ENCODE measurements around the gene CDCA7L. TPM values are rescaled to one million over a fixed set of nuclear protein-coding genes. Genes with fewer than 3 reads are reported as not detected.

Gene CDCA7L
- total and polyA plus RNA-seq, 4 donors = 9.8 to 51.1 (median 21.5) TPM

GRCh38 chr7:21947946-21948345 is 2.2 kb upstream of the CDCA7L start:
- 35 to 58% methylated on average over 2 of the region's 2 CpGs for WGBS, 2 donors
- Histone ChIP-seq H3K4me1 (ENCODE audit: control insufficient read depth in 5 of 5, insufficient read depth in 5 of 5, low read length in 5 of 5) (peaks cover 0 to 31% (median 0%) of the 10 kb centered on the region in 5 donors), H3K27me3 (ENCODE audit: control insufficient read depth in 3 of 3, insufficient read depth in 3 of 3, low read length in 2 of 3) (peaks cover 0 to 4% (median 0%) of the 10 kb centered on the region in 3 donors), H3K27ac (ENCODE audit: low read depth in 1 of 2, low read length in 1 of 2) (no peak overlapping the region), H3K36me3 (ENCODE audit: control insufficient read depth in 4 of 4, insufficient read depth in 4 of 4, low read length in 4 of 4) (no peaks in the 10 kb centered on the region), H3K9me3 (ENCODE audit: control insufficient read depth in 4 of 4, insufficient read depth in 3 of 4, low read length in 3 of 4) (no peaks in the 10 kb centered on the region), H3K9ac (ENCODE audit: insufficient read depth in 1 of 2, low read length in 2 of 2) (no peak overlapping the region), H3K4me3 (no peak overlapping the region)
- TF ChIP-seq CTCF (IDR thresholded peaks at IDR 0.05; ENCODE audit: control extremely low read depth, extremely low read depth) = no peak
- DNase-seq = no peak
- no peak for ATAC-seq (ENCODE audit: insufficient read depth, low FRiP score)

GRCh38 chr7:21947056-21947455 is 1.4 kb upstream of the CDCA7L start:
- Histone ChIP-seq H3K4me3 (no peak overlapping the region), H3K36me3 (ENCODE audit: control insufficient read depth in 4 of 4, insufficient read depth in 4 of 4, low read length in 4 of 4) (no peaks in the 10 kb centered on the region), H3K4me1 (ENCODE audit: control insufficient read depth in 5 of 5, insufficient read depth in 5 of 5, low read length in 5 of 5) (peaks cover 0 to 38% (median 5%) of the 10 kb centered on the region in 5 donors), H3K27me3 (ENCODE audit: control insufficient read depth in 3 of 3, insufficient read depth in 3 of 3, low read length in 2 of 3) (peaks cover 0 to 4% (median 0%) of the 10 kb centered on the region in 3 donors), H3K9me3 (ENCODE audit: control insufficient read depth in 4 of 4, insufficient read depth in 3 of 4, low read length in 3 of 4) (no peaks in the 10 kb centered on the region), H3K27ac (ENCODE audit: low read depth in 1 of 2, low read length in 1 of 2) (no peak overlapping the region), H3K9ac (ENCODE audit: insufficient read depth in 1 of 2, low read length in 2 of 2) (no peak overlapping the region)
- no peak for TF ChIP-seq CTCF (IDR thresholded peaks at IDR 0.05; ENCODE audit: control extremely low read depth, extremely low read depth)
- peak in 1 of 3 donors; percentile 19 for DNase-seq
- WGBS, 2 donors = 48 to 53% methylated on average over 3 of the region's 3 CpGs
- ATAC-seq (ENCODE audit: insufficient read depth, low FRiP score) = no peak

- no peak for DNase-seq
- no peak overlapping the region for H3K9ac ChIP-seq (ENCODE audit: insufficient read depth in 1 of 2, low read length in 2 of 2)
These were observed 567 bp upstream of the CDCA7L start for GRCh38 chr7:21946222-21946709.

More at GRCh38 chr7:21946222-21946709, 567 bp upstream of the CDCA7L start:
- no peaks in the 10 kb centered on the region for H3K9me3 ChIP-seq (ENCODE audit: control insufficient read depth in 4 of 4, insufficient read depth in 3 of 4, low read length in 3 of 4)
- H3K4me1 ChIP-seq (ENCODE audit: control insufficient read depth in 5 of 5, insufficient read depth in 5 of 5, low read length in 5 of 5) = peaks cover 0 to 45% (median 9%) of the 10 kb centered on the region in 5 donors
- H3K27me3 ChIP-seq (ENCODE audit: control insufficient read depth in 3 of 3, insufficient read depth in 3 of 3, low read length in 2 of 3) = peaks cover 0 to 4% (median 0%) of the 10 kb centered on the region in 3 donors
- H3K4me3 ChIP-seq = peak overlapping the region; percentile 2
- ATAC-seq (ENCODE audit: insufficient read depth, low FRiP score) = no peak
- WGBS, 2 donors = 22 to 25% methylated on average over 8 of the region's 8 CpGs
- no peak for TF ChIP-seq CTCF (IDR thresholded peaks at IDR 0.05; ENCODE audit: control extremely low read depth, extremely low read depth)
- H3K27ac ChIP-seq (ENCODE audit: low read depth in 1 of 2, low read length in 1 of 2) = peak overlapping the region in 1 of 2 donors; percentile 71
- no peaks in the 10 kb centered on the region for H3K36me3 ChIP-seq (ENCODE audit: control insufficient read depth in 4 of 4, insufficient read depth in 4 of 4, low read length in 4 of 4)
